Right atrium auricular region (tissue), 2 donors: Measurements from ENCODE around the gene IL25. TPM values are rescaled to one million over a fixed set of nuclear protein-coding genes. Genes with fewer than 3 reads are reported as not detected.

Experiments used
- DNase-seq: peaks from one replicate; pipeline ENCODE4 v3.0.0-alpha.2; 2019; ENCODE audit warnings: low spot score
- H3K27ac ChIP-seq, 2 donors: fragments of 200-600 bp; sonication (generic); 1 replicate in 1 of 2; 2 replicates in 1 of 2; pipeline ENCODE4 v1.5.1; 2016 to 2019
- H3K27me3 ChIP-seq, 2 donors: fragments of 200-600 bp; sonication (generic); one replicate each; pipeline versions ENCODE4 v1.5.1 to v1.6.0; 2017 to 2019
- H3K36me3 ChIP-seq: fragments of 200-600 bp; sonication (generic); one replicate; pipeline ENCODE4 v1.5.1; 2016
- H3K4me1 ChIP-seq, 2 donors: fragments of 200-600 bp; sonication (generic); one replicate each; pipeline versions ENCODE4 v1.5.1 to v1.6.0; 2017 to 2019
- H3K4me3 ChIP-seq, 2 donors: fragments of 200-600 bp; sonication (generic); 1 replicate in 1 of 2; 2 replicates in 1 of 2; pipeline ENCODE4 v1.5.1; 2017 to 2019; ENCODE audit warnings: mild to moderate bottlenecking in 1 of 2, moderate library complexity in 1 of 2
- H3K9me3 ChIP-seq, 2 donors: fragments of 200-600 bp; sonication (generic); one replicate each; pipeline ENCODE4 v1.5.1; 2019
- total RNA-seq, 2 donors: library from RNA; depleted of rRNA; stranded (reverse); fragments of >200 nt; gene quantifications; one replicate each; pipeline ENCODE4 v1.1.0, GENCODE V29; 2016
- TF ChIP-seq, protein P1 (sequence below), 2 donors: fragments of 200-600 bp; sonication (generic); IDR thresholded peaks; one replicate each; pipeline ENCODE4 v1.5.1; 2019; ENCODE audit warnings: antibody characterized with exemption in 2 of 2

The IL25 gene
- total RNA-seq, 2 donors from 2014 or later = not detected

GRCh38 chr14:23357261-23357660 is 15.3 kb upstream of the IL25 start:
- H3K36me3 ChIP-seq = peaks cover 4% of the 10 kb centered on the region
- peaks cover 0 to 19% of the 10 kb centered on the region in 2 donors for H3K4me1 ChIP-seq
- DNase-seq = peak; percentile 56
- TF ChIP-seq, protein P1, sequence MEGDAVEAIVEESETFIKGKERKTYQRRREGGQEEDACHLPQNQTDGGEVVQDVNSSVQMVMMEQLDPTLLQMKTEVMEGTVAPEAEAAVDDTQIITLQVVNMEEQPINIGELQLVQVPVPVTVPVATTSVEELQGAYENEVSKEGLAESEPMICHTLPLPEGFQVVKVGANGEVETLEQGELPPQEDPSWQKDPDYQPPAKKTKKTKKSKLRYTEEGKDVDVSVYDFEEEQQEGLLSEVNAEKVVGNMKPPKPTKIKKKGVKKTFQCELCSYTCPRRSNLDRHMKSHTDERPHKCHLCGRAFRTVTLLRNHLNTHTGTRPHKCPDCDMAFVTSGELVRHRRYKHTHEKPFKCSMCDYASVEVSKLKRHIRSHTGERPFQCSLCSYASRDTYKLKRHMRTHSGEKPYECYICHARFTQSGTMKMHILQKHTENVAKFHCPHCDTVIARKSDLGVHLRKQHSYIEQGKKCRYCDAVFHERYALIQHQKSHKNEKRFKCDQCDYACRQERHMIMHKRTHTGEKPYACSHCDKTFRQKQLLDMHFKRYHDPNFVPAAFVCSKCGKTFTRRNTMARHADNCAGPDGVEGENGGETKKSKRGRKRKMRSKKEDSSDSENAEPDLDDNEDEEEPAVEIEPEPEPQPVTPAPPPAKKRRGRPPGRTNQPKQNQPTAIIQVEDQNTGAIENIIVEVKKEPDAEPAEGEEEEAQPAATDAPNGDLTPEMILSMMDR (IDR thresholded peaks at IDR 0.05) = no peak
- H3K4me3 ChIP-seq = no peak overlapping the region
- no peaks in the 10 kb centered on the region for H3K9me3 ChIP-seq
- H3K27ac ChIP-seq = no peak overlapping the region
- H3K27me3 ChIP-seq = no peaks in the 10 kb centered on the region

DNA sequence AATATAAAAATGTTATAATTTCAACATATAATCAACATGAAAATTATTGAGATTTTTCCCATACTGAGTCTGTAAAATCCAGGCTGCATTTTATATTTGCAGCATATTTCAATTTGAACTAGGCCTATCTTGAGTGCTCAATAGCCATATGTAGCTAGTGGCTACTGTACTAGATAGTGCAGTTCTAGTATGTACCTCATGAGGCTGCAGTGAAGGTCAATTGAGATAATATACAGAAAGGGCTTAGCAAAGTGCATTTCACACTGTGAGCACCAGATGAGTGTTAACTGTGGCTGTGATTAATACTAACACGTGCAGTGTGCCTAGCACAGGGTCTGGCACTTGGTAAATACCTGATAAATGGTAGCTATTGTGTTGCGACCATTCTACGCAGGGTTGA is 14.6 kb upstream of the IL25 start:
- Histone ChIP-seq H3K4me1 (peaks cover 0 to 13% of the 10 kb centered on the region in 2 donors), H3K36me3 (peaks cover 4% of the 10 kb centered on the region), H3K27ac (no peak overlapping the region), H3K27me3 (no peaks in the 10 kb centered on the region), H3K9me3 (no peaks in the 10 kb centered on the region), H3K4me3 (no peak overlapping the region)
- no peak for DNase-seq
- TF ChIP-seq, protein P1 (IDR thresholded peaks at IDR 0.05) = no peak

GRCh38 chr14:23358553-23359166 is 13.9 kb upstream of the IL25 start:
- TF ChIP-seq, protein P1 (IDR thresholded peaks at IDR 0.05) = no peak
- Histone ChIP-seq H3K27ac (peak overlapping the region in 1 of 2 donors; percentile 23), H3K27me3 (no peaks in the 10 kb centered on the region), H3K4me1 (peaks cover 0 to 15% of the 10 kb centered on the region in 2 donors), H3K9me3 (no peaks in the 10 kb centered on the region), H3K36me3 (peaks cover 4% of the 10 kb centered on the region), H3K4me3 (no peak overlapping the region)
- DNase-seq = peak; percentile 40

- Histone ChIP-seq H3K27ac (no peak overlapping the region), H3K4me1 (peaks cover 0 to 20% of the 10 kb centered on the region in 2 donors), H3K4me3 (no peak overlapping the region), H3K36me3 (peaks cover 4% of the 10 kb centered on the region), H3K9me3 (no peaks in the 10 kb centered on the region), H3K27me3 (no peaks in the 10 kb centered on the region)
- DNase-seq = peak; percentile 46
- TF ChIP-seq, protein P1 (IDR thresholded peaks at IDR 0.05) = no peak
Observed at GRCh38 chr14:23359167-23359626, 13.4 kb upstream of the IL25 start.

DNA sequence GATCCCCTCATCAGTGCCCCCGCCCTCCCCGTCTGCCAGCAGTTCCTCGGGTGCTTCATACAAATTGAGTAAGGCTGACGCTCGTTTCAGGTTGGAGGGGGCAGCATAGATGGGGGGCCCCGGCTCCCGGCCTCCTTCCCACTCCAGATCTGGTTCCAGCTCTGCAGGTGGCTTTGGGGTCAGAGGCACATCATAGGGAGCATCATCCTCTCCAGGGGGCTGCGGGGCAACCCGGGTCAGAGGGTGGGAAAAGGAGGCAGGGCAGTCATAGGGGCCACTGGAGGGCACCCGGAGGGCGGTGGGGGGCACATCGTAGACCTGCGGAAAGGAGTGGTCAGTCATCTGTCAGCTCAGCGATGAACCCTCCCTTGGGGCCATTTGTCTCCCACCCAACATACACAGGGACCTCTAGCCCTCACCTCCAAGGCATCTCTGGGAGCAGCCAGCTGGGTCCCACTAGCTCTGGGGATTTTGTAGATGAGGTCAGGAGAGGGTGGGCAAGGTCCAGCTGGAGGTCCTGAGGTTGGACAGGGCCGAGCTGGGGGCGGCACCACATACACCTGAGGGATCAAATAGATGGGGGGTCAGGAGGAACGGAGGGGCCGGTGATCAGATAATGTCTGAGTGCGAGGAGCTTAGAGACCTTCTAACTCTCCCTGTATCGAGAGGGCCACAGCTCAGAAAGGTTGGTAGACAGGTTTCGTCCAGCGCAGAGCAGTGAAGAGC is 12.7 kb upstream of the IL25 start:
- peaks cover 0 to 27% of the 10 kb centered on the region in 2 donors for H3K4me1 ChIP-seq
- no peak for DNase-seq
- TF ChIP-seq, protein P1 (IDR thresholded peaks at IDR 0.05) = no peak
- no peak overlapping the region for H3K4me3 ChIP-seq
- H3K27ac ChIP-seq = peak overlapping the region in 1 of 2 donors; percentile 36
- H3K9me3 ChIP-seq = no peaks in the 10 kb centered on the region
- H3K36me3 ChIP-seq = peaks cover 4% of the 10 kb centered on the region
- no peaks in the 10 kb centered on the region for H3K27me3 ChIP-seq
